Astrocyte (in vitro differentiated cells and primary cell): ENCODE measurements around the gene WWTR1.

Experiments
- CTCF ChIP-seq: IDR thresholded peaks from 2 replicates; pipeline ENCODE4 v1.5.1; 2011; ENCODE audit warnings: low read depth, mild to moderate bottlenecking, inconsistent platforms, low read length, moderate library complexity; ENCODE audit not compliant: insufficient read depth
- EZH2 ChIP-seq: IDR thresholded peaks from 2 replicates; pipeline ENCODE4 v1.6.1; 2012; ENCODE audit warnings: mild to moderate bottlenecking, low read length, inconsistent platforms; ENCODE audit not compliant: insufficient read depth

GRCh38 chr3:149563114-149563513, 94.7 kb downstream of the WWTR1 start:
- TF ChIP-seq CTCF, result no peak
- TF ChIP-seq EZH2, result no peak
